Measurements from ENCODE around the gene IFT88.

IFT88 gene

DNA sequence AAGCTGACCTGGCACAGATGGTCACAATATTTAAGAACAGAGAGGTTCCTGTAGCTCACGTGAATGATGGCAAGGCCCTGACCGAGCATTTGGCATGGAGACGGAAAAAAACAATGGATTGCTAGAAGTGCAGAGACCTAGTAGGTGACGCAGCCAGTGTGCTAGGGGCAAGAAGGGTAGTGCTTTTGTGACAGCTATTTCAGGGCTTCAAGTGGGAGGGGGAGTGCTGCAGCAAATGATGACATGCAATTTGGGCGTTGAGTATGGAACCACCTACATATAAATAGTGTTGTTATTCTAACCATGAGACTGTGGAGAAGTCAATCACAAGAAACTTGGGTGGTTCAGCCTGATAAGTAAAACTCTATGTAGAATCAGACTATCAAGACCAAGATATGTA lies 70.9 kb downstream of the IFT88 start:
- H3K36me3 ChIP-seq (ENCODE audit: insufficient read depth, low read length), result no peaks in the 10 kb centered on the region
- no peak overlapping the region for H3K27ac ChIP-seq (ENCODE audit: low read depth, low read length)
- 92% methylated on average over 4 of the region's 5 CpGs for WGBS
- no peaks in the 10 kb centered on the region for H3K4me1 ChIP-seq (ENCODE audit: insufficient read depth, low read length)
- H3K27me3 ChIP-seq (ENCODE audit: insufficient read depth, low read length), result no peaks in the 10 kb centered on the region
- no peak overlapping the region for H3K9ac ChIP-seq (ENCODE audit: low read depth, low read length)
- H3K9me3 ChIP-seq (ENCODE audit: insufficient read depth, low read depth, low read length), result no peaks in the 10 kb centered on the region
- H3K4me3 ChIP-seq (ENCODE audit: low read length), result no peak overlapping the region

DNA sequence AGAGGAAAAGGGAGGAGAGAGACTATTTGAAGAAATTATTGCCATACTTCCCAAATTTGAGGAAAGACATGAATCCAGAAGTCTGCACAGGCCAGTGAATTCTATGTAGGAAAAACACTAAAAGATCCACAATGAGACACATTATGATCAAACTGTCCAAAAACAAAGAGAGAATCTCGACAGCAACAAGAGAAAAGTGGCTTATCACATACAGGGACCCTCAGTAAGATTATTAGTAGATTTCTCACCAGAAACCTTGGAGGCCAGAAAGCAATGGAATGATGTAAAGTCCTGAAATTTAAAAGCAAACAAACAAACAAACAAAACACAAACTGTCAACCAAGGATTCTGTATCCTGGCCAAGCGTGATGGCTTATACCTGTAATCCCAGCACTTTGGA lies 80.8 kb downstream of the IFT88 start:
- H3K9me3 ChIP-seq (ENCODE audit: insufficient read depth, low read depth, low read length), result no peaks in the 10 kb centered on the region
- no peaks in the 10 kb centered on the region for H3K4me1 ChIP-seq (ENCODE audit: insufficient read depth, low read length)
- no peak overlapping the region for H3K4me3 ChIP-seq (ENCODE audit: low read length)
- H3K27ac ChIP-seq (ENCODE audit: low read depth, low read length), result no peak overlapping the region
- no peak overlapping the region for H3K9ac ChIP-seq (ENCODE audit: low read depth, low read length)
- 87% methylated on average over 2 of the region's 2 CpGs for WGBS
- H3K36me3 ChIP-seq (ENCODE audit: insufficient read depth, low read length), result no peaks in the 10 kb centered on the region
- no peaks in the 10 kb centered on the region for H3K27me3 ChIP-seq (ENCODE audit: insufficient read depth, low read length)

DNA sequence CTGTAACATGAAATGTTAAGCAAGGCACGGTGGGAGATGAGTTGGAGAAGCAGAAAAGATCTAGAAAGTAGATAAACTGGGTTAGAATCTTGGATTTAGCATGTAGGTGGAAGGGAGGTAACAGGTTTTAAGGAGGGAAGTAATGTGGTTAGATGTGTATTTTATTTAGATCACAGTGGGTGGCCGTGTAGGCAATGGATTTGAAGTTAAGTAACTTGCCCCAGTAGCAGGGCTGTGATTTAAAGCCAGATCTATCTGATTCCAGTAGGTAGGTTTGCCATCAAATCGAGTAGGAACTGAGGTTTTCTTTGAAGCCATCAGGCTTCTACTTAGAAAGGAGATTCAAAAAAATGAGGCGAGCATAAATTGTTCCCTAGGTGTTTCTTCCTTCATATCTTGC lies 86.0 kb downstream of the IFT88 start:
- H3K27me3 ChIP-seq (ENCODE audit: insufficient read depth, low read length), result no peaks in the 10 kb centered on the region
- H3K4me3 ChIP-seq (ENCODE audit: low read length), result no peak overlapping the region
- no peak overlapping the region for H3K9ac ChIP-seq (ENCODE audit: low read depth, low read length)
- no peaks in the 10 kb centered on the region for H3K36me3 ChIP-seq (ENCODE audit: insufficient read depth, low read length)
- no peaks in the 10 kb centered on the region for H3K4me1 ChIP-seq (ENCODE audit: insufficient read depth, low read length)
- no peaks in the 10 kb centered on the region for H3K9me3 ChIP-seq (ENCODE audit: insufficient read depth, low read depth, low read length)
- H3K27ac ChIP-seq (ENCODE audit: low read depth, low read length), result no peak overlapping the region
- WGBS, result 88% methylated on average over 4 of the region's 4 CpGs

DNA sequence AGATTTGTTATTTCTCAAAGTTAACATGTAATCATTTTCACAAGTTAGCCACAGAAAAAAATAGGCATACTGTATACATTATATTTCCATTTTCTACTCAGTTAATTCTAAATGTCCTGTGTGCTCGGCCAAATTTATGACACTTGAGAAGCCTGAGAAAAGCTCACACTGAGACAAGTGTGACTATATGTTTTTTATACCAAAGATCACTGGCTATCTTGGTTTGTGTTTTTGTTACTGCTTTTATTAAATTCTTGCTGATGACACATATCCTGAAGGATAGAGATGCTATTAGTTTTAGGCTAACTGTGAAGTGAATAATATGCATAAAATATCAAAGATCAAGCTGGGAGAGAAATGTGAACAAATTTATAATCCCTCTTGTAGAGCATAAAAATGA lies 87.2 kb downstream of the IFT88 start:
- Histone ChIP-seq H3K27me3 (ENCODE audit: insufficient read depth, low read length) (no peaks in the 10 kb centered on the region), H3K9me3 (ENCODE audit: insufficient read depth, low read depth, low read length) (no peaks in the 10 kb centered on the region), H3K4me3 (ENCODE audit: low read length) (no peak overlapping the region), H3K4me1 (ENCODE audit: insufficient read depth, low read length) (no peaks in the 10 kb centered on the region), H3K27ac (ENCODE audit: low read depth, low read length) (no peak overlapping the region), H3K36me3 (ENCODE audit: insufficient read depth, low read length) (no peaks in the 10 kb centered on the region), H3K9ac (ENCODE audit: low read depth, low read length) (no peak overlapping the region)
- WGBS, result 100% methylated on average over 1 of the region's 1 CpG

- Histone ChIP-seq H3K27ac (ENCODE audit: low read depth, low read length) (no peak overlapping the region), H3K4me1 (ENCODE audit: insufficient read depth, low read length) (no peaks in the 10 kb centered on the region), H3K9me3 (ENCODE audit: insufficient read depth, low read depth, low read length) (no peaks in the 10 kb centered on the region), H3K9ac (ENCODE audit: low read depth, low read length) (no peak overlapping the region), H3K4me3 (ENCODE audit: low read length) (no peak overlapping the region), H3K36me3 (ENCODE audit: insufficient read depth, low read length) (no peaks in the 10 kb centered on the region), H3K27me3 (ENCODE audit: insufficient read depth, low read length) (no peaks in the 10 kb centered on the region)
- WGBS, result 71% methylated on average over 4 of the region's 5 CpGs
Measured at GRCh38 chr13:20658451-20659040, 91.6 kb downstream of the IFT88 start.

DNA sequence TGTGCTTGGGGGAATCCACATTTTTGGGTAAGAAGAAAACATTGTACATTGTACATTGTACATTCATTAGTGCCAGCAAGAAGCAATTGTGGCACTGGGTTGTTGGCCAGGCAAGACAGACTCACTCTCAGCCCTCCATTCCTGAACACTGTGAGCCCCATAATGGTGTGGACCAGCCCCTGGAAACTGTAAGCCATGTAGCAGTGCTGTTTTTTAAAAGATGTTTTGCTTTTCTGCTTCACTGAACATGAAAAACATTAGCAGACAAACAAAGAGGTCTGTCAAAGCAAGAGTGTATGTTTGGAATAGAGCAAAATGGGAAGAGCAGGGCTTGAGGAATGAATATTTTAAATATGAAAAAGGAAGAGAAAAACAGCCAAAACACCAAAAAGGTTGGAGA lies 97.4 kb downstream of the IFT88 start:
- H3K36me3 ChIP-seq (ENCODE audit: insufficient read depth, low read length), result no peaks in the 10 kb centered on the region
- H3K27ac ChIP-seq (ENCODE audit: low read depth, low read length), result no peak overlapping the region
- no peaks in the 10 kb centered on the region for H3K9me3 ChIP-seq (ENCODE audit: insufficient read depth, low read depth, low read length)
- H3K4me1 ChIP-seq (ENCODE audit: insufficient read depth, low read length), result no peaks in the 10 kb centered on the region
- no peaks in the 10 kb centered on the region for H3K27me3 ChIP-seq (ENCODE audit: insufficient read depth, low read length)
- H3K9ac ChIP-seq (ENCODE audit: low read depth, low read length), result no peak overlapping the region
- no peak overlapping the region for H3K4me3 ChIP-seq (ENCODE audit: low read length)

GRCh38 chr13:20666948-20667347 lies 100.0 kb downstream of the IFT88 start:
- Histone ChIP-seq H3K4me3 (ENCODE audit: low read length) (no peak overlapping the region), H3K27me3 (ENCODE audit: insufficient read depth, low read length) (no peaks in the 10 kb centered on the region), H3K36me3 (ENCODE audit: insufficient read depth, low read length) (no peaks in the 10 kb centered on the region), H3K9me3 (ENCODE audit: insufficient read depth, low read depth, low read length) (no peaks in the 10 kb centered on the region), H3K9ac (ENCODE audit: low read depth, low read length) (no peak overlapping the region), H3K4me1 (ENCODE audit: insufficient read depth, low read length) (no peaks in the 10 kb centered on the region), H3K27ac (ENCODE audit: low read depth, low read length) (no peak overlapping the region)
- 99% methylated on average over 4 of the region's 4 CpGs for WGBS

DNA sequence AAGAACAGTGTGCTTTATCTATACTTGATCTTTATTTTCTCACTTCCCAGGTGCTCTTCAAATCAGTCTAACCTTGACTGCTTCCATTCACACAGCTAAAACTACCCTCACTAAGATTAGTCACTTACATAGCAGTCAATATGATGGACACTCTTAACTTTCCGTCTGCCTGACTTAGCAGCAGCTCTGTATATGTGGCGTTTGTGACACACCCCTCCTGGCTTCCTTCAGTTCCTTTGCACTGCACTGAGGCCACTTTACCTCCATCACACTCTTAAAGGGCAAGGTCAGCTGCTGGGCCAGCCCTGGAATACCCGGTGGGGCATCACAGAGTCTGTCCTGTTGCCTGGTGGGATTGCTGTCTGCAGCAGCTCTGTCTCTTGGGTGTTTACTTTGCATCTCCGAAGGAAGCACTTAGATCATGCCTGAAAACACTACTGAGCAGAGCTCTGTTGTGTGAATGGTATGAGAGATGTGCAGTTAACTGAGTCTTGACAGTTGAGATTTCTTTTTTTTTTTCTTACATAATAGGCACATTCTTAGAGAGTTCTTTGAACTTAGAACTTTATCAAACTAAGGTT lies 101.0 kb downstream of the IFT88 start:
- Histone ChIP-seq H3K4me1 (ENCODE audit: insufficient read depth, low read length) (no peaks in the 10 kb centered on the region), H3K9ac (ENCODE audit: low read depth, low read length) (no peak overlapping the region), H3K4me3 (ENCODE audit: low read length) (no peak overlapping the region), H3K36me3 (ENCODE audit: insufficient read depth, low read length) (no peaks in the 10 kb centered on the region), H3K27ac (ENCODE audit: low read depth, low read length) (no peak overlapping the region), H3K27me3 (ENCODE audit: insufficient read depth, low read length) (no peaks in the 10 kb centered on the region), H3K9me3 (ENCODE audit: insufficient read depth, low read depth, low read length) (no peaks in the 10 kb centered on the region)
- WGBS, result 86% methylated on average over 4 of the region's 4 CpGs

DNA sequence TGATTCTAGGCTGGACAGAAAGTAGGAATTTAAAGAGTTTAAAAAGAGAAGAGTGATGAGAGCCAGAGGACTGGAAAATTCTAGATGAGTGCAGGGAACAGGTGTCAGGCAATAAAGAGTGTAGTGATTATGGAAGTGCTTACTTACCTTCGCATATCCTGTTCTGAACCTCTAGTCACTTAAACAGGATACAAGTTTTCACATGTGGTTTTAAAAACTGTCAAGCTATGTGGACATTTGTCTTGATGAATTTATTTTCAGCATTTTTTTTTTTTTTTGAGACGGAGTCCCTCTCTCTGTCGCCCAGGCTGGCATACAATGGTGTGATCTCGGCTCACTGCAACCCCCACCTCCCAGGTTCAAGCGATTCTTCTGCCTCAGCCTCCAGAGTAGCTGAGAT lies 102.2 kb downstream of the IFT88 start:
- 88% methylated on average over 5 of the region's 5 CpGs for WGBS
- H3K4me1 ChIP-seq (ENCODE audit: insufficient read depth, low read length), result no peaks in the 10 kb centered on the region
- H3K9me3 ChIP-seq (ENCODE audit: insufficient read depth, low read depth, low read length), result no peaks in the 10 kb centered on the region
- H3K4me3 ChIP-seq (ENCODE audit: low read length), result no peak overlapping the region
- H3K27me3 ChIP-seq (ENCODE audit: insufficient read depth, low read length), result no peaks in the 10 kb centered on the region
- H3K27ac ChIP-seq (ENCODE audit: low read depth, low read length), result no peak overlapping the region
- H3K9ac ChIP-seq (ENCODE audit: low read depth, low read length), result no peak overlapping the region
- no peaks in the 10 kb centered on the region for H3K36me3 ChIP-seq (ENCODE audit: insufficient read depth, low read length)

GRCh38 chr13:20671789-20672188 lies 104.8 kb downstream of the IFT88 start:
- Histone ChIP-seq H3K4me3 (ENCODE audit: low read length) (no peak overlapping the region), H3K27me3 (ENCODE audit: insufficient read depth, low read length) (no peaks in the 10 kb centered on the region), H3K36me3 (ENCODE audit: insufficient read depth, low read length) (no peaks in the 10 kb centered on the region), H3K9me3 (ENCODE audit: insufficient read depth, low read depth, low read length) (no peaks in the 10 kb centered on the region), H3K4me1 (ENCODE audit: insufficient read depth, low read length) (no peaks in the 10 kb centered on the region), H3K9ac (ENCODE audit: low read depth, low read length) (no peak overlapping the region), H3K27ac (ENCODE audit: low read depth, low read length) (no peak overlapping the region)
- 78% methylated on average over 1 of the region's 1 CpG for WGBS

- WGBS, result 79% methylated on average over 2 of the region's 2 CpGs
- Histone ChIP-seq H3K36me3 (ENCODE audit: insufficient read depth, low read length) (no peaks in the 10 kb centered on the region), H3K27ac (ENCODE audit: low read depth, low read length) (no peak overlapping the region), H3K9ac (ENCODE audit: low read depth, low read length) (no peak overlapping the region), H3K27me3 (ENCODE audit: insufficient read depth, low read length) (no peaks in the 10 kb centered on the region), H3K4me3 (ENCODE audit: low read length) (no peak overlapping the region), H3K4me1 (ENCODE audit: insufficient read depth, low read length) (no peaks in the 10 kb centered on the region), H3K9me3 (ENCODE audit: insufficient read depth, low read depth, low read length) (no peaks in the 10 kb centered on the region)
Measured at GRCh38 chr13:20672772-20673171, 105.8 kb downstream of the IFT88 start.

- H3K27me3 ChIP-seq (ENCODE audit: insufficient read depth, low read length), result no peaks in the 10 kb centered on the region
- no peak overlapping the region for H3K4me3 ChIP-seq (ENCODE audit: low read length)
- no peaks in the 10 kb centered on the region for H3K9me3 ChIP-seq (ENCODE audit: insufficient read depth, low read depth, low read length)
- no peak overlapping the region for H3K9ac ChIP-seq (ENCODE audit: low read depth, low read length)
- WGBS, result 92% methylated on average over 5 of the region's 5 CpGs
- no peaks in the 10 kb centered on the region for H3K36me3 ChIP-seq (ENCODE audit: insufficient read depth, low read length)
- peaks cover 4% of the 10 kb centered on the region; the same call in 1 of the 2 replicates for H3K4me1 ChIP-seq (ENCODE audit: insufficient read depth, low read length)
- no peak overlapping the region for H3K27ac ChIP-seq (ENCODE audit: low read depth, low read length)
Measured at GRCh38 chr13:20673715-20674114, 106.8 kb downstream of the IFT88 start.
